ENCODE data around the gene ARHGAP1.
"Not testable (repeated sequence)": the region's sequence is repeated elsewhere in the genome, so short reads cannot be mapped to it uniquely, and the experiment has no call there.

Gene ARHGAP1

GRCh38 chr11:46722566-46723358 is 22.3 kb upstream of the ARHGAP1 start:
- no peak for DNase-seq

DNA sequence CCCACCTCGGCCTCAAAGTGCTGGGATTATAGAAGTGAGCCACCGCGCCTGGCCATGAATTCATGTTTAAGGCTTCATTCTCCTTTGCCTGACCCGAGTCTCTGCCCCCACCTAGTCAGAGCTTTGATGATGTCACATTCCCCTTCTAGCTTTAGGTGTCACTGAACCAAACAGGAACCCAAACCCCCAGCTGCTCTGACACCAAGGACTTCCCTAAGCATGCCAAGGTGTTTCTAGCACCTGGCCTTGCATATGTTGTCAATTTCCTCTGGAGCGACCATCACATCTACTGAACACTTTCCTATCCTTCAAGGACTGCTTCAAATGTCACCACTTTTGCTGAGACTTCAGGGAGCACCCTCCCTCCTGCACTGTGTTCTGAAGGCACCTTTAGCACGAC is 20.9 kb upstream of the ARHGAP1 start:
- no peak for DNase-seq

- DNase-seq: no peak
Observed at GRCh38 chr11:46719543-46720218, 19.3 kb upstream of the ARHGAP1 start.

- no peak for DNase-seq
Observed at GRCh38 chr11:46719048-46719542, 18.7 kb upstream of the ARHGAP1 start, which contains the start of gene F2. Gene F2 (plus strand): TSS chr11:46719213. CDS start chr11:46719236, 23 bp downstream.

- DNase-seq: no peak
Observed at GRCh38 chr11:46718155-46719019, 18.0 kb upstream of the ARHGAP1 start.

DNA sequence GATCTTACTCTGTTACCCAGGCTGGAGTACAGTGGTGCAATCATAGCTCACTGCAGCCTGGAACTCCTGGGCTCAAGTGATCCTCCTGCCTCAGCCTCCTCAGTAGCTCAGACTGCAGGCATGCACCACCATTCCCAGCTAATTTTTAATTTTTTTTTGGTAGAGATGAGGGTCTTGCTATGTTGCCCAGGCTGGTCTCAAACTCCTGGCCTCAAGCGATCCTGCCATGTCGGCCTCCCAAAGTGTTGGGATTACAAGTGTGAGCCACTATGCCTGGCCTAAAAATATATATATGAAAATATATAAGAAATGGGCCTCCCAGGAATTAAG is 17.4 kb upstream of the ARHGAP1 start:
- not testable (repeated sequence) for DNase-seq

- DNase-seq: no peak
Observed at GRCh38 chr11:46712874-46713576, 12.6 kb upstream of the ARHGAP1 start.

DNA sequence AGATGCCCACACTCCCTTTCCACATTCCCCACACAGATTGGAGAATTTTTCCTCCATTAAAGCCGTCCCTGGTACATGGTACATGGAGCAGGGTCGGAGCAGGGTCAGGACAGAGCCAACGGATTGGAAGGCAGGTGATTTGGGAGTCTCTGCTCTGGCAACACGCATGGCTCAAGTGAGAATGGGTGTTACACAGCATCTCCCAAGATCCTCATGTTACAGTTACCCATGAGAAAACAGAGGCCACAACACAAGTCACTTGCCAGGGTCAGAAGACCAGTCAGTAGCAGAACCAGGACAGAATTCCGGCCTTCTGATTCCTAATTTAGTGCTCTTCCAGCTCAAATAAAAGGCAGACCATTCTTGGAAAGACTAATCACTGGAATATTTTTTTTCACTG is 10.9 kb upstream of the ARHGAP1 start:
- no peak for DNase-seq

GRCh38 chr11:46710821-46711269 is 10.4 kb upstream of the ARHGAP1 start:
- no peak for DNase-seq

- not testable (repeated sequence) for DNase-seq
Observed at GRCh38 chr11:46709351-46709750, 8.9 kb upstream of the ARHGAP1 start.

GRCh38 chr11:46706886-46707285 is 6.5 kb upstream of the ARHGAP1 start:
- DNase-seq: no peak

GRCh38 chr11:46705070-46705688 is 4.8 kb upstream of the ARHGAP1 start:
- no peak for DNase-seq

DNA sequence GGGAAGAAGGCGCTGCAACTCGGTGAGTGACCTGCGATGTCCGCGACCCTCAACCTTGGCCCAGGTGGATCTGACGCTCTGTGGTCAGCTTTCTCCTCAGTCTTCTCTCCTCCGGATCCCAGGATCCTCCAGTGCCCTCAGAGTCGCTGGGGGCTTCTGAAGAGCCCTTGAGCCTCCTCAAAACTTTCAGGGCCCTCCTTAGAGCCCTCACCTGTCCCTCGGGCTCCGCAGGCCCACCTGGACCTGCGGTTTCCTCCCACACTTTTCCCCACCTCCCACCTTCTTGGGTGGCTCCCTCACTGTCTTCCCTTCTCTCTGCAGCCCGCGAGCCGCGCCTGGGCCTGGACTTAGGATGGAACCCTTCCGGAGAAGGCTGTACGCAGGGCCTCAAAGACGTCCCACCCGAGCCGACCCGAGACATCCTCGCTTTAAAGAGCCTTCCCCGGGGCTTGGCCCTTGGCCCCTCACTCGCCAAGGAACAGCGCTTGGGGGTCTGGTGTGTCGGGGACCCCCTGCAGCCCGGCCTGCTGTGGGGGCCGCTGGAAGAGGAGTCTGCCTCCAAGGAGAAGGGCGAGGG is 747 bp upstream of the ARHGAP1 start:
- DNase-seq: no peak

DNA sequence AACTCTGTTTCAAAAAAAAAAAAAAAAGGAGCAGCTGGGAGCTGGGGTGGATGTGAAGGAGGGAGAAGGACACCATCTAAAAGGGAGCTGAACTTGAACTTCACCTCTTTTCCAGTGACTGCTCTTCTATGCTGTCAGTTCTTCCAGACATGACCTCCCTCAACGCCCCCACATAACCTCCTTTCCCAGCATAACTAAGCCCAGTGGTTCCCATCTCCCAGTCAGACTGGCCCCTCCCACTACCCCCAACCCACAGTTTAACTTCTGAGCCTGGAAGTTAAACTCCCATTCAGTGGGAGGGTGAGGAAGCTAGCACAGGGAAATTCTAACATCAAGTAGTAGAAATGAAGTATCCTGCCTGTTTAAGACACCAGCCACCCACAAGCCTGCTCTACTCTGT is 1.8 kb downstream of the ARHGAP1 start:
- no peak for DNase-seq

- DNase-seq: no peak
Observed at GRCh38 chr11:46697723-46698122, 2.7 kb downstream of the ARHGAP1 start.

DNA sequence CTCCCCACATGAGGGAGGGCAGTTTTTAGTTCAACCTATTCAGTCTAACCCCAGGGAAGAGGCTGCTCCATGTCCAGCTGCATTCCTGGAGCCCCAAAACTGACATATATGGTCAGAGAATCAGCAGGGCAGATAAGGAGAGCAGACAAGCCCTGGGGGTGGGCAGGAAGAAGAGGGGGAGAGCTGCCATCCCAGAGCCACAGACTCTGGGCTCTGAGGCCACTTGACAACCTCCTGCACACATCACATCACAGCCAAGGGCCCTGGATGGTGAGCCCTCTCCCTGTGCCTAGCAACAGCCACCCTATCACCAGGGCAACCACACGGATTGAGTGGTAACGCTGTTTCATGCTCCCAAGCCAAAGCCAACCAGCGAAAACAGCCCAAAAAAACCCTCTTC is 3.1 kb downstream of the ARHGAP1 start:
- DNase-seq: no peak

DNA sequence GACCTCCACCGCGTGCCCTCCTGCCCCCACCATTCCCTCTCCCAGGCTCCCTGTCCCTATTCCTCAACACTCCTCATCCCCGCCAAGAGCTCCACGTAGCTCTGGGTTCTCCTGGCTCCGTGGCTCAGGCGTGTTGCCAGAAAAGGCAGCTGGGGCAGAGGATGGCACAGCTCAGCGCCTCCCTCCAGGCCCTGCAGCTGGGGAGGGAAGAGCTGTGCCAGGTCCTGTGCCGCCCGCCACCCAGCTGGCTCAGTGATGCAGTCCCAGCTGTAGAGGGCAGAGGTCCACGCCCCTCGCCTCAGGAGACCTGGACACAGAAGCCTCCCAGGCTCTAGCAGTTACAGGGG is 4.2 kb downstream of the ARHGAP1 start:
- DNase-seq: no peak

DNA sequence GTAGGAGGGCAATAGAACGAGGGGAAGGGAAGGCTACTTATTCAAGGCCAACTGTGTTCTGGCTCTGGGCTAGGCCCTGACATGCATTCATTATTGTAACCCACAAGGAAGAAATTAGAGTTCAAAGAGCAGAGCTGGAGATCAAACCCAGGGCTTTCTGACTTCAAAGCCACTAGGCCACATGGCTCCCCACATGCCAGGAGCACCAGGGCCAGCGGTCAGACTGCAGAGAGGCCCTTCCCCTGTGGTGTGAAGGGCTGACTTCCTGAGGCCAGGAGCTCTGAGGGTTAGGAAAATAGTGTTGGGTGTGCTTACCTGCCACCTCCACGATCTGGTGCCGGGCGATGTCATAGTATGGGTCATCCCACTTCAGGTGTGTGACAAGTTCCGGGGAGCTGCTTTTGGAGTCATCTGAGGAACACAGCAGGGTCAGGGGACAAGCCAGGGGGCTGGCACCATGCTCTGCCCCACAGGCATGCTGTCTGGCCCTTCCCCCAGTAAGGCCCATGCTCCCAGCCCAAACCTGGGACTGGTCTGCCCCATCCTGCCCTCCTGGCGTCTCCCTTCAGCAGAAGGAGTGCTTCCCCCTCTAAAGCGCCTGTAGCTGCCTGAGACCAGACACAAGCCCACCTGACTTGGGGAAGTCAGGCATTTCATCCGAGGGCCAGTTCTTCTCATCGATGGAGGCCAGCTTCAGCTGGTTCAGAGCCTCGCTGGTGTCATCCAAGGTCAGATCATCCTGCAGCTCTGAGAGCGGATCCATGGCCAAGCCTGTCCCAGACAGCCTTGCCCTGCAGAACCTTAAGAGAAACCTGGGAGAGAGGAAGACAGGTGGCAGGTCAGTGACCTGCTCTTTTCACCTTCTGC is 4.8 kb downstream of the ARHGAP1 start:
- DNase-seq: no peak

DNA sequence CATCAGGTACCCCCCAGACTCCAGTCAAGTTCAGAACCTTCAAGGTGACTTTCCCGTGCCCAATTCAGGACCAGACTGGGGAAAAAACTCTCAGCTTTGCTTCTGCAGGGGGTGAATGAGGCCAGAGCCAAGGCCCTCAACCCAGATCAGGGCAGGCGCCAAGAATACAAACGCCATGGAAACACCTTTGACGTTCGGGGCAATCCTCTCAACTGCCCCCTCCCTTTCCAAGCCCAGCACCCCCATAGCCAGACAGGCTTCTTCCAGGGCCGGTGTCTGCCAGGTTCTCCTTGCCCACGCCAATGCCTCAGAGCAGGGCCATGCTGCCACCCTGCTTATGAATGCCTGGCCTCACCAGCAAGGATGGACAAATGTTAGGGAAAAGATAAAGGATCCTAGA is 5.8 kb downstream of the ARHGAP1 start:
- no peak for DNase-seq

GRCh38 chr11:46694072-46694471 is 6.3 kb downstream of the ARHGAP1 start:
- no peak for DNase-seq

DNA sequence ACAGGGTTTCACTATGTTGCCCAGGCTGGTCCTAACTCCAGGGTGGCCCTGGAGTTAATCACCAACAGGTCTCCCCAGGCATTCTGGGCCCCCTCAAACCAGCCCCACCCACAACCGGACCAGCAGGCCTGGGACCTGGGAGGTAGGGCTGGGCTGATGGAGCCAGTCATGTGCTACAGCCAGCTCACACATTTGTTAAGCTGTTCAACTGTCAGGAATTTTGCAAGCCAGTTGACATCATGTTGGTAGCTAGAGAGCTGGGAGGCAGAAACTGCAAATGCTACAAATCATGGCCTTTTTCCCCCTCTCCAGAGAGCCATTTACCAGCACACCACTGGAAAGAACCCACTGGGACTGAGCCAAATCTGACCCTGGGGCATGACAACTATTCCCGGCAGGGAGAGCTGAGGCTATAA is 6.8 kb downstream of the ARHGAP1 start:
- no peak for DNase-seq

All from activated CD4-positive, alpha-beta T cell treated with anti-CD3 and anti-CD28 coated beads, Interleukin-10, Interleukin-2, amounts not matched to agents 100 ng/mL and 50 ng/mL, durations not matched to agents 16 hours and 8 hours (primary cell).